H1 (cell line): ENCODE results near the gene POLE3. TPM values are rescaled to one million over a fixed set of nuclear protein-coding genes. Genes with fewer than 3 reads are reported as not detected.

Experiments
- CREB1 ChIP-seq: IDR thresholded peaks from 2 replicates; pipeline ENCODE4 v1.6.1; 2012; ENCODE audit warnings: inconsistent platforms
- CTBP2 ChIP-seq: IDR thresholded peaks from 2 replicates; pipeline ENCODE4 v1.7.0; 2011; ENCODE audit warnings: borderline replicate concordance, mild to moderate bottlenecking, moderate library complexity, mixed read lengths, low read length; ENCODE audit not compliant: insufficient read depth, insufficient read length
- EGR1 ChIP-seq: IDR thresholded peaks from 2 replicates; pipeline ENCODE4 v1.6.1; 2011; ENCODE audit warnings: low read depth, low read length, borderline replicate concordance
- GTF2F1 ChIP-seq: IDR thresholded peaks from 2 replicates; pipeline ENCODE4 v1.6.1; 2012; ENCODE audit warnings: low read depth, low read length, improper control_type of control experiment, borderline replicate concordance
- POU5F1 ChIP-seq: IDR thresholded peaks from 2 replicates; pipeline ENCODE4 v1.6.1; 2011; ENCODE audit warnings: low read depth, mild to moderate bottlenecking, low read length, moderate library complexity
- RAD21 ChIP-seq, 2 experiments: IDR thresholded peaks in 1 of 2; conservative IDR thresholded peaks in 1 of 2; 2 replicates each; pipeline ENCODE4 v1.6.1; 2011; ENCODE audit warnings: low read depth in 2 of 2, low read length in 2 of 2, improper control_type of control experiment in 1 of 2, inconsistent platforms in 1 of 2, mild to moderate bottlenecking in 1 of 2, moderate library complexity in 1 of 2
- RNF2 ChIP-seq: fragments of 200-900, 300-1000 bp; sonication (generic); IDR thresholded peaks from 2 replicates; pipeline ENCODE4 v1.7.1; 2016; ENCODE audit warnings: borderline replicate concordance, low read depth, mild to moderate bottlenecking, antibody characterized with exemption, low read length; ENCODE audit not compliant: poor library complexity, severe bottlenecking; ENCODE audit errors: missing control alignments
- TAF1 ChIP-seq: IDR thresholded peaks from 2 replicates; pipeline ENCODE4 v1.6.1; 2011; ENCODE audit warnings: mild to moderate bottlenecking, low read depth, low read length
- TBP ChIP-seq: IDR thresholded peaks from 2 replicates; pipeline ENCODE4 v1.6.1; 2011; ENCODE audit warnings: low read depth, low read length, improper control_type of control experiment
- polyA plus RNA-seq, 7 experiments: library from polyadenylated mRNA; depleted of rRNA in 3 of 7; stranded (reverse) in 5 of 7; unstranded in 2 of 7; fragments of >200 nt in 5 of 7; fragments of 200-250 nt in 2 of 7; gene quantifications; 1 replicate in 5 of 7; 2 replicates in 1 of 7; 4 replicates in 1 of 7; pipeline versions ENCODE4 v1.2.1 to v1.2.3, GENCODE V29; 2011 to 2013; ENCODE audit warnings: missing spikeins in 2 of 7, mixed read lengths in 2 of 7
- total RNA-seq: library from RNA; stranded (reverse); fragmentation: NEBNext Ultra II Directional; extraction: Animal tissue kit (Norgen Biotek cat#: 25700); gene quantifications from 2 replicates; pipeline ENCODE4 v1.2.1, GENCODE V29; 2021

POLE3 gene
- total and polyA plus RNA-seq, 2 of the 8 experiments (the other 6 are each of a cell fraction or from before 2014, with no cell fraction given): 52.7 to 77.3 TPM

- no peak for TF ChIP-seq RNF2
- no peak for TF ChIP-seq TAF1
- TF ChIP-seq TBP: no peak
- TF ChIP-seq POU5F1: no peak
- TF ChIP-seq EGR1: no peak
- TF ChIP-seq CREB1: no peak
- no peak for TF ChIP-seq CTBP2
- no peak for TF ChIP-seq GTF2F1
- no peak for TF ChIP-seq RAD21 (IDR thresholded peaks at IDR 0.05 in 1 of 2, conservative IDR thresholded peaks at IDR 0.05 in 1 of 2; ENCODE audit: low read depth in 2 of 2, low read length in 2 of 2)
Observed at GRCh38 chr9:113391917-113392316, 18.6 kb downstream of the POLE3 start (continued).
